SK-N-SH (cell line): ENCODE measurements around the gene COL15A1.

Experiments
- CTCF ChIP-seq: fragments of 200-600 bp; sonication (generic); IDR thresholded peaks from 2 replicates; pipeline ENCODE4 v1.6.1; 2017; ENCODE audit warnings: antibody characterized with exemption, mild to moderate bottlenecking, moderate library complexity
- EZH2phosphoT487 ChIP-seq: fragments of 200-600 bp; sonication (generic); IDR thresholded peaks from 2 replicates; pipeline ENCODE4 v1.6.1; 2017; ENCODE audit warnings: low read depth, mixed run types, mild to moderate bottlenecking, antibody characterized with exemption, moderate library complexity, borderline replicate concordance
- NRF1 ChIP-seq: IDR thresholded peaks from 2 replicates; pipeline ENCODE4 v1.6.1; 2012; ENCODE audit warnings: low read depth, mild to moderate bottlenecking, low read length

DNA sequence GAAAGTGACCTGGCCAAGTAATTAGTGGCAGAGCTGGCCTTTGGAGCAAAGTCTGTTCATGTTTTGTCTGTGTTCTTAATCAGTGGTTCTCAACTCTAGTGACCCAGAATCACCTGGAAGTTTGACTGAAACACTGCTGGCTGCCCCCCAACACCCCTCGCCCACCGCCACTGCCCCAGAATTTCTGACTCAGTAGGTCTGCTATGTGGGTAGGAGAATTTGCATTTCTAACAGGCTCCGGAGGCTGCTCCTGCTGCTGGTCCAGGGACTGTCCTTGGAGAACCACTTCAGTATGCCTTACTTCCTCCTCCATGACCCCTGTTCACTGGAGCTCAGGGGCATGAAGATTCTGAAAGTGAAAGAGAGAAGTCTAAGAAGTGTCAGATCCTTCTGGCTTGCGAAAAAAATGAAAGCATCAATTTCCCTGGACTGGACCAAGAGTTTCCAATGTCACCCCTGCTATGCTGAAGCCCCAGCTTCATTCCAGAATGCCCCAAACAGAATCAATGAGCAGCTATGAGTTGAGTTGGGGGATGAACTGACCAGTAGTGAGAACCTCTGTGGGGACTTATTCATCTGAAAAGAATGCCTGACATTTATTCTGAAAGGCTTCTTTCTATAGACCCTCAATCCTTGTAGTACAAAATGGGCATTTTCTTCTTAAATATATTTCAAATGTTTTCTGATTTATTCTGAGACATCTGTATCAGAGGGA is 20.8 kb upstream of the COL15A1 start:
- TF ChIP-seq NRF1 (no peak), CTCF (no peak), EZH2phosphoT487 (no peak)
